ENCODE results near the gene CIRBP. TPM values are rescaled to one million over a fixed set of nuclear protein-coding genes. Genes with fewer than 3 reads are reported as not detected.
A peak's percentile ranks its signal among the peaks of the same experiment; 100 is the strongest.

The CIRBP gene
- total RNA-seq, 1 experiment from 2014 or later: 263 TPM

GRCh38 chr19:1252221-1252820 is 16.8 kb upstream of the CIRBP start:
- Histone ChIP-seq H2BK5ac (ENCODE audit: insufficient read length, low read length) (no peak overlapping the region), H4K20me1 (ENCODE audit: control insufficient read depth, insufficient read depth, insufficient read length) (no peaks in the 10 kb centered on the region), H3K27me3 (ENCODE audit: insufficient read depth, low read length) (no peaks in the 10 kb centered on the region), H3K4ac (ENCODE audit: low read depth, low read length) (no peak overlapping the region), H3K23ac (ENCODE audit: insufficient read length, low read depth, low read length) (no peak overlapping the region), H3K9me3 (ENCODE audit: control insufficient read depth, low read depth, low read length) (no peaks in the 10 kb centered on the region), H3K4me1 (ENCODE audit: insufficient read depth, low read length) (no peaks in the 10 kb centered on the region; the same call in 1 of the 2 replicates), H2BK120ac (ENCODE audit: low read depth, low read length, poor library complexity, severe bottlenecking) (no peak overlapping the region), H3K18ac (ENCODE audit: insufficient read length, low read depth, low read length) (no peak overlapping the region), H3K79me1 (ENCODE audit: insufficient read depth, low read depth, low read length, poor library complexity, severe bottlenecking) (no peaks in the 10 kb centered on the region), H3K27ac (ENCODE audit: insufficient read length, low read depth, low read length) (no peak overlapping the region), H2BK20ac (ENCODE audit: low read depth, low read length, poor library complexity, severe bottlenecking) (no peak overlapping the region), H3K4me2 (ENCODE audit: insufficient read depth, insufficient read length, low read length) (peak overlapping the region; percentile 70), H3K23me2 (ENCODE audit: insufficient read length, low read depth, low read length, poor library complexity, severe bottlenecking) (peaks cover 12% of the 10 kb centered on the region), H3K79me2 (ENCODE audit: insufficient read depth, low read length) (peaks cover 11% of the 10 kb centered on the region; the same call in 1 of the 2 replicates), H3T11ph (ENCODE audit: low read length) (no peak overlapping the region), H3K56ac (ENCODE audit: insufficient read length, low read depth, low read length) (no peak overlapping the region), H4K5ac (ENCODE audit: insufficient read length, low read depth, low read length) (no peak overlapping the region), H2BK12ac (ENCODE audit: insufficient read length, low read depth, low read length) (no peak overlapping the region), H2AFZ (ENCODE audit: low read length) (no peak overlapping the region), H2AK5ac (ENCODE audit: insufficient read length, low read length) (no peak overlapping the region), H3K9ac (ENCODE audit: extremely low read depth, insufficient read length, low read length) (no peak overlapping the region), H4K91ac (ENCODE audit: insufficient read length, low read depth, low read length) (no peak overlapping the region), H3K14ac (ENCODE audit: insufficient read depth, low read length) (no peak overlapping the region), H2BK15ac (ENCODE audit: low read depth, low read length) (no peak overlapping the region), H4K8ac (replicated peaks; ENCODE audit: insufficient read length, low read depth, low read length) (no peak overlapping the region)
- Mint-ChIP-seq H3K4me1 (peaks cover under 1 to 16% of the 10 kb centered on the region in 2 experiments), H3K4me3 (peak overlapping the region; percentile 84 to 90), H3K9me3 (no peaks in the 10 kb centered on the region; a peak in 1 of 5 replicates), H3K27ac (no peak overlapping the region; a peak in 1 of 7 replicates), H3K27me3 (ENCODE audit: low read depth) (no peaks in the 10 kb centered on the region), H3K36me3 (ENCODE audit: insufficient read depth in 1 of 3, low read depth in 3 of 3) (peaks cover 18 to 52% (median 42%) of the 10 kb centered on the region in 3 experiments; a peak in 6 of 7 replicates)
- WGBS (ENCODE audit: extremely low coverage, insufficient read length, low lambda C conversion rate): no CpG with 5 or more reads among the region's 30 CpGs
- DNase-seq: no peak
- no peak for TF ChIP-seq CTCF (conservative IDR thresholded peaks at IDR 0.05)
